Activated gamma-delta T cell treated with Interleukin-2 at 50 U/mL for 16 hours (primary cell): ENCODE results near the gene CHRM3.

Source experiments
- DNase-seq: peaks from one replicate; pipeline ENCODE4 v3.0.0-alpha.2; 2020

The CHRM3 gene

GRCh38 chr1:239417221-239417620, 30.9 kb downstream of the CHRM3 start:
- no peak for DNase-seq

DNA sequence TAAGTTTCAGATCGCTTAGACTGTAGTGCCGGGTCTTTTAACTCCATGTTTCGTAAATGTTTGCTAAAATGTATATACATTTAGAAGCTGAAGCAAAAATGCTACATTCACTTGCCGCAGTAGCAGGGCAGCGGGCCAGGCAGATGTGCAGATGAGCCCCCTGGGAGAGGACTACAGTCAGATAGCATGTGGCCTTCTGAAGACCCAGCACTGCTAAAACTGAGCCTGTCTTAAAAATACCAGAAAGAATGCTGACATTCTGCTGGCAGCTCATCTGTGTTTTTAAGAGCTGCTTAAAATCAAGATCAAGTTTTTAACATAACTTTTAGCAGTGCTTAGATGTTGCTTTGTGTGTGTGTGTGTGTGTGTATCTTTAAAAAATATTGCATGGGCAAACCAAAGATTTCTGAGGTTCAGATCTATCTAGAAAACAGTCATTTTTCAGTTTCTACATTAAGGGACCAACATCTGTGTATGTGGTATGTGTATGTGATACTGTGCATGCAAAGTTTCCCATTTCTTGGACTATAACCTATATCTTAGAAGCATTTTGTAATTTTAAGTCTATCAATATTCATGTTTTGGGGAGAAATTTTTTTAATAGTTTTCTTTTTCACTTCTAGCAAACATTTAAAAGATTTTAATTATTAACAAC, 31.7 kb downstream of the CHRM3 start:
- no peak for DNase-seq

DNA sequence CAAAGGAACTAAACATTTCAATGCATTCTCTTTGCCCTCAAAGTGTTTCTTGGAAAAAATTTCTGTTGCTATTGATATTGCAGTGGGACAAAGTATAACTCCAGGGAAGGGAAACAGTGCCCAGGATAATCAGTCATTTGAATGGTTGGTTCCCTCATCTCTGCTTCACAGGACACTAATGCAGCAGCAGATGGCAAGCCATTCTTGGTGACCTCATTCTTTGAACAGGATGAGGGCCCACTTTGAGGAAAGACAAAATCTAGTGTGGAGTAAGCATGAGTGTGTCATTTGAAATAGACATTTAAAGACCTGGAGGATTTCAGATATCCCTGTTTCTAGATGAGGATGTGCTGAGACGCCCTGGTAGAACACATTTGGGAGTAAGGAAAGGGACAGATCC, 32.3 kb downstream of the CHRM3 start:
- no peak for DNase-seq

DNA sequence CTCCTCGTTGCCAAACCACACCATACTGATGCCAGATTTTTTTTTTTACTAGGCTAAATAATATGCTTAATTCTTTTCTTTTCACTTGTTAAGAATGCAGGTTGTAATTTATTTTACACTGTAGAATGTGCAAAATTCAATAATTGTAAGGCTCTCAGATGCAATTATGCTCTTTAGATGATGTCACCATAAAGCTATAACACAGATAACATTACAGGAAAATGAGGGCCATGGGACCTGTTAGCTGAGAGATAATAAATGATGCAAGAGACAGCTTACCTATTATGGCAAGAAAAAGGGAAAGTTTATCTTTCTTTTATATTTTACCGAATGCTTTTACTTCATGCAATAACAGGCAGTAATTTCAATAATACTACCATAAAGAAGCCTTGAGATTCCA, 35.4 kb downstream of the CHRM3 start:
- no peak for DNase-seq

DNA sequence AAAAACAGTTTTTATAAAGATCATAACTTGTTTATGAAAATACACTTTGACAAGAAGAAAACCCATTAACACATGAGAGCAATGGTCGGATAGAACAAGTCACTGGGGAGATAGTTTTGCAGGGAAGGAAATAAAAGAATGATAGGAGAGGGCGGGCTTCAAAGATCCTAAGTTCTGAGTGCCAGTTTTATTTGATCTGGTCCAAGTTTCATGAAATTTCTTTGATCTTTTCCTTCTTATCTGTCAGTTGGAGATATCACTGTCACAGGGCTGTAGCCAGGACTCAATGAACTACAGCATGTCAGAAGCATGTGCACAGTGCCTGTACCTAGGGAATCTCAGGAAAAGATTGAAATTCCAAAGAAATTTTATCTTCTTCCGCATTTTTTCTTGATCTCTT, 36.5 kb downstream of the CHRM3 start:
- no peak for DNase-seq

- DNase-seq, result no peak
These were observed 40.6 kb downstream of the CHRM3 start for GRCh38 chr1:239426821-239427475.

DNA sequence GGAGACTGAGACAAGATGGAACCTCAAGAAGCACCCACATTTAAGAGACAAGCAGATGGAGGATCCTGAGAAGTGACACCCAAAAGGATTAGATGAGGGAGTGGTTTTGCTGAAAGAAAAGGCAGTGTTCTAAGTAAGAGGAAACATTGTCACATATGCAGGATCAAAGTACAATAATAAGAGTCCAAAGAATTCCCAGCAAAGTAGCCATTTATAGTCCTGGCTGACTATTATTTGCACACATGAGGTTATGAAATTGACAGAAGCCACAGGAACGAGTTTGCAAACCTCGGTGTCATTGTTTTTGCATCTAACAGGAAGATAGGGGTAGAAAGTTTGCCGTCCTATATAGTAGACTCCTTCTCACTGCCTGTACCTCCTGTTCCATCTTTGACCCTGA, 41.3 kb downstream of the CHRM3 start:
- DNase-seq, result no peak

GRCh38 chr1:239428120-239428710, 41.8 kb downstream of the CHRM3 start:
- DNase-seq, result no peak

GRCh38 chr1:239429163-239429562, 42.8 kb downstream of the CHRM3 start:
- no peak for DNase-seq

DNA sequence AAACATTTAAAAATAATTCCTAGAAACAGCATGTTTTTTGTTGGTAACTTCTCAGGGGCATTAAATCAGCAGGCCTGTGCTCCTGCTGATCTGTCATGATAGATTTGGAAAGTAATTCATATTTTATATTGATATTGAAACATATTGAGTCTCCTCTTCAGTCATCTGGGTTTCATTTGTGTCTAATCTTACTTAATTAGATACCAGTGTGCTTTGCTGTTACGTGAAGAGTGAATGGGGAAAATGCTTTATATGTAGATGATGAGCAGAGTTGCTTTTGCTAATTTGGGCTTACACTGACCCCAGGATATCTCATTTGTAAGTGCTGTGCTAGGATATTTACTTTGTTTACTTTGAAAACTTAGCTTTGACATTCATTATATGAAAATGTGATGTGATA, 45.9 kb downstream of the CHRM3 start:
- DNase-seq, result no peak

- no peak for DNase-seq
These were observed 47.8 kb downstream of the CHRM3 start for GRCh38 chr1:239434181-239434580.
